ENCODE data around the gene CRYGD. TPM values are rescaled to one million over a fixed set of nuclear protein-coding genes. Genes with fewer than 3 reads are reported as not detected.

CRYGD gene
- total and polyA plus RNA-seq, 4 donors, result not detected

- H3K4me3 ChIP-seq (ENCODE audit: low read length in 2 of 2), result no peak overlapping the region
- no peak overlapping the region for H3K27ac ChIP-seq (ENCODE audit: low read depth in 1 of 2, low read length in 2 of 2)
- H3K36me3 ChIP-seq (ENCODE audit: control insufficient read depth in 1 of 2, insufficient read depth in 2 of 2, low read length in 1 of 2), result no peaks in the 10 kb centered on the region
- intact Hi-C loops (cut with DNase I), result no loop called here
- ATAC-seq (ENCODE audit: low FRiP score) (no peak), DNase-seq (no peak)
- H3K4me1 ChIP-seq (ENCODE audit: control insufficient read depth in 1 of 2, insufficient read depth in 2 of 2, low read length in 2 of 2), result no peaks in the 10 kb centered on the region
- 37 to 57% methylated on average over 2 of the region's 2 CpGs for WGBS, 2 donors
- H3K27me3 ChIP-seq (ENCODE audit: control insufficient read depth in 1 of 2, insufficient read depth in 2 of 2, low read length in 1 of 2), result no peaks in the 10 kb centered on the region
- no peaks in the 10 kb centered on the region for H3K9me3 ChIP-seq (ENCODE audit: control insufficient read depth, low read length)
Observed at GRCh38 chr2:208098267-208098666, 26.1 kb downstream of the CRYGD start.

GRCh38 chr2:208097801-208098200, 26.5 kb downstream of the CRYGD start:
- no peak for ATAC-seq (ENCODE audit: low FRiP score)
- DNase-seq, result no peak
- H3K36me3 ChIP-seq (ENCODE audit: control insufficient read depth in 1 of 2, insufficient read depth in 2 of 2, low read length in 1 of 2), result no peaks in the 10 kb centered on the region
- no peaks in the 10 kb centered on the region for H3K4me1 ChIP-seq (ENCODE audit: control insufficient read depth in 1 of 2, insufficient read depth in 2 of 2, low read length in 2 of 2)
- no peak overlapping the region for H3K27ac ChIP-seq (ENCODE audit: low read depth in 1 of 2, low read length in 2 of 2)
- no peaks in the 10 kb centered on the region for H3K27me3 ChIP-seq (ENCODE audit: control insufficient read depth in 1 of 2, insufficient read depth in 2 of 2, low read length in 1 of 2)
- 15 to 25% methylated on average over 5 of the region's 5 CpGs for WGBS, 2 donors
- no peak overlapping the region for H3K4me3 ChIP-seq (ENCODE audit: low read length in 2 of 2)
- intact Hi-C loops (cut with DNase I), result no loop called here
- no peaks in the 10 kb centered on the region for H3K9me3 ChIP-seq (ENCODE audit: control insufficient read depth, low read length)

GRCh38 chr2:208097313-208097712, 27.0 kb downstream of the CRYGD start:
- intact Hi-C loops (cut with DNase I), result no loop called here
- WGBS, 2 donors, result 43 to 60% methylated on average over 3 of the region's 3 CpGs
- no peaks in the 10 kb centered on the region for H3K4me1 ChIP-seq (ENCODE audit: control insufficient read depth in 1 of 2, insufficient read depth in 2 of 2, low read length in 2 of 2)
- H3K27me3 ChIP-seq (ENCODE audit: control insufficient read depth in 1 of 2, insufficient read depth in 2 of 2, low read length in 1 of 2), result no peaks in the 10 kb centered on the region
- no peaks in the 10 kb centered on the region for H3K9me3 ChIP-seq (ENCODE audit: control insufficient read depth, low read length)
- ATAC-seq (ENCODE audit: low FRiP score), result no peak
- H3K27ac ChIP-seq (ENCODE audit: low read depth in 1 of 2, low read length in 2 of 2), result no peak overlapping the region
- H3K36me3 ChIP-seq (ENCODE audit: control insufficient read depth in 1 of 2, insufficient read depth in 2 of 2, low read length in 1 of 2), result no peaks in the 10 kb centered on the region
- no peak overlapping the region for H3K4me3 ChIP-seq (ENCODE audit: low read length in 2 of 2)
- DNase-seq, result no peak

DNA sequence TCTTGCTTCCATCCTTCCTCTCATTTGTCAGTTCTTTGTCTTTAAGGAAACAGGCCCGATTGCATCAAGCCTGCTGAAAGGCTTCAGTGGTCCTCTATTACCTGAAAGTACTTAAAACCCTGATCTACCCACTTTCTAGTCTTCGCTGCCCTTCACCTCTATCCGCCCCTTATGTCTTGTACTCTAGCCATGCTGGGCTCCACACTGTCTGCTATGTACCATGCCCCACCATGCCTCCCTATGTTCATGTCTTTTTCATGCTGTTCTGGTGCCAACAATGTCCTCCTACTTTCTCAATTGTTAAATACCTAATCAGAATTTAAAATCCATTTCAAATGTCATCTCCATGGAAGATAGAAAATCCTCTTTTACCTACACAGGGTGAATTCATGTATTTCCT, 28.2 kb downstream of the CRYGD start:
- Histone ChIP-seq H3K9me3 (ENCODE audit: control insufficient read depth, low read length) (no peaks in the 10 kb centered on the region), H3K27ac (ENCODE audit: low read depth in 1 of 2, low read length in 2 of 2) (no peak overlapping the region), H3K36me3 (ENCODE audit: control insufficient read depth in 1 of 2, insufficient read depth in 2 of 2, low read length in 1 of 2) (no peaks in the 10 kb centered on the region), H3K4me3 (ENCODE audit: low read length in 2 of 2) (no peak overlapping the region), H3K27me3 (ENCODE audit: control insufficient read depth in 1 of 2, insufficient read depth in 2 of 2, low read length in 1 of 2) (no peaks in the 10 kb centered on the region), H3K4me1 (ENCODE audit: control insufficient read depth in 1 of 2, insufficient read depth in 2 of 2, low read length in 2 of 2) (no peaks in the 10 kb centered on the region)
- 91 to 92% methylated on average over 3 of the region's 3 CpGs for WGBS, 2 donors
- no peak for ATAC-seq (ENCODE audit: low FRiP score)
- intact Hi-C loops (cut with DNase I), result no loop called here
- no peak for DNase-seq

- no peaks in the 10 kb centered on the region for H3K4me1 ChIP-seq (ENCODE audit: control insufficient read depth in 1 of 2, insufficient read depth in 2 of 2, low read length in 2 of 2)
- H3K27ac ChIP-seq (ENCODE audit: low read depth in 1 of 2, low read length in 2 of 2), result no peak overlapping the region
- no peaks in the 10 kb centered on the region for H3K36me3 ChIP-seq (ENCODE audit: control insufficient read depth in 1 of 2, insufficient read depth in 2 of 2, low read length in 1 of 2)
- no peaks in the 10 kb centered on the region for H3K27me3 ChIP-seq (ENCODE audit: control insufficient read depth in 1 of 2, insufficient read depth in 2 of 2, low read length in 1 of 2)
- DNase-seq (no peak), ATAC-seq (ENCODE audit: low FRiP score) (no peak)
- no peak overlapping the region for H3K4me3 ChIP-seq (ENCODE audit: low read length in 2 of 2)
- H3K9me3 ChIP-seq (ENCODE audit: control insufficient read depth, low read length), result no peaks in the 10 kb centered on the region
- intact Hi-C loops (cut with DNase I), result no loop called here
Observed at GRCh38 chr2:208093128-208093527, 31.2 kb downstream of the CRYGD start.

DNA sequence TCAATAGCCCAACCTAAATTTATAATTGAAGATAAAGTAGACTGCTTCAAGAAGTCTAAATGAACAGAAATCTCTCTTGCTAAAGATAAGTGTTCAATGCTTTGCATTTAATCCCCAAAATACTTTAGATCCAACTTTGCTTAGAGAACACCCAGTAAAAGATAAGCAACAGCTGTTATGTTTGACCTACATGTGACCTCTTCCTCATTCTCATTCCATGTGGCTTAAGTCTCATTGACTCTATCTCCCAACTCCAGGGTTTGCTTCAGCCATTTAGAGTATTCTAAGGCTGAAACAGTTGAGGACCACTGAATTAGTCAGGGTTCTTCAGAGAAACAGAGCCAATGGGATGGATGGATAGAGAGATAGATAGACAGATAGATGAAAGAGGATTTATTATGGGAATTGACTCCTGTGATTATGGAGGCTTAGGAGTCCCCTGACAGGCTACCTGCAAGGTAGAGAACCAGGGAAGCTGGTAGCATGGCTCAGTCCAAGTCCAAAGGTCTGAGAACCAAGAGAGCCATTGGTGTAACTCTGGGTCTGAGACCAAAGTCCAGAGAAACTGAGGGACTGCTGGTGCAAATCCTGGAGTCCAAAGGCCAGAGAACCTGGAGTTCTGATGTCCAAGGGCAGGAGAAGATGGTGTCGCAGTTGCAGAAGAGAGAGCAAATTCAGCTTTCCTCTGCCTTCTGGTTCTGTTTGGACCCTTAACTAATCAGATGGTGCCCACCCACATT, 32.1 kb downstream of the CRYGD start:
- H3K4me3 ChIP-seq (ENCODE audit: low read length in 2 of 2), result no peak overlapping the region
- ATAC-seq (ENCODE audit: low FRiP score) (no peak), DNase-seq (no peak)
- intact Hi-C loops (cut with DNase I), result no loop called here
- no peaks in the 10 kb centered on the region for H3K27me3 ChIP-seq (ENCODE audit: control insufficient read depth in 1 of 2, insufficient read depth in 2 of 2, low read length in 1 of 2)
- H3K9me3 ChIP-seq (ENCODE audit: control insufficient read depth, low read length), result no peaks in the 10 kb centered on the region
- no peaks in the 10 kb centered on the region for H3K4me1 ChIP-seq (ENCODE audit: control insufficient read depth in 1 of 2, insufficient read depth in 2 of 2, low read length in 2 of 2)
- WGBS, 2 donors, result 93 to 100% methylated on average over 1 of the region's 1 CpG
- no peaks in the 10 kb centered on the region for H3K36me3 ChIP-seq (ENCODE audit: control insufficient read depth in 1 of 2, insufficient read depth in 2 of 2, low read length in 1 of 2)
- H3K27ac ChIP-seq (ENCODE audit: low read depth in 1 of 2, low read length in 2 of 2), result no peak overlapping the region

GRCh38 chr2:208090420-208090819, 33.9 kb downstream of the CRYGD start:
- no peak overlapping the region for H3K4me3 ChIP-seq (ENCODE audit: low read length in 2 of 2)
- no peak overlapping the region for H3K27ac ChIP-seq (ENCODE audit: low read depth in 1 of 2, low read length in 2 of 2)
- H3K36me3 ChIP-seq (ENCODE audit: control insufficient read depth in 1 of 2, insufficient read depth in 2 of 2, low read length in 1 of 2), result no peaks in the 10 kb centered on the region
- no peaks in the 10 kb centered on the region for H3K9me3 ChIP-seq (ENCODE audit: control insufficient read depth, low read length)
- DNase-seq (no peak), ATAC-seq (ENCODE audit: low FRiP score) (no peak)
- intact Hi-C loops (cut with DNase I), result no loop called here
- H3K27me3 ChIP-seq (ENCODE audit: control insufficient read depth in 1 of 2, insufficient read depth in 2 of 2, low read length in 1 of 2), result no peaks in the 10 kb centered on the region
- no peaks in the 10 kb centered on the region for H3K4me1 ChIP-seq (ENCODE audit: control insufficient read depth in 1 of 2, insufficient read depth in 2 of 2, low read length in 2 of 2)

DNA sequence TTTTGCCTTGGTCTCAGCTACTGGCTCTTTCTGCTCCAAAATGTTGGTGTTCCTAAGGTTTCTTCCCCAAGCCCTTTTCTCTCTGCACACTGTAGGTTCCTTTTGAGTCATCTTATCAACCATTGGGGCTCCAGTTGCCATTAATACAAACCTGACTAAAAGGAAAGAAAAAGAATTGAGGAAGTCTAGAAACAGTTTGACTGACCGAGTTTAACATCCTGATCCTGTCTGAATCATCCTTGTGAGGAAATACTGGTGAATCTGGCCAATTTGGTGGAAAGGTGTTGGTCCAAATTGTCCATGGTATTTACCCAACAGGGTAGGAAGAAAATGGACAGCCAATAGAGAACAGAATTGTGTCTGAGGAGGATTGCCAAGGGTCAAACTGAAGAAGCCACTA, 38.3 kb downstream of the CRYGD start:
- Histone ChIP-seq H3K4me3 (ENCODE audit: low read length in 2 of 2) (no peak overlapping the region), H3K4me1 (ENCODE audit: control insufficient read depth in 1 of 2, insufficient read depth in 2 of 2, low read length in 2 of 2) (no peaks in the 10 kb centered on the region), H3K9me3 (ENCODE audit: control insufficient read depth, low read length) (no peaks in the 10 kb centered on the region), H3K27me3 (ENCODE audit: control insufficient read depth in 1 of 2, insufficient read depth in 2 of 2, low read length in 1 of 2) (no peaks in the 10 kb centered on the region), H3K27ac (ENCODE audit: low read depth in 1 of 2, low read length in 2 of 2) (no peak overlapping the region), H3K36me3 (ENCODE audit: control insufficient read depth in 1 of 2, insufficient read depth in 2 of 2, low read length in 1 of 2) (no peaks in the 10 kb centered on the region)
- intact Hi-C loops (cut with DNase I), result no loop called here
- no peak for ATAC-seq (ENCODE audit: low FRiP score)
- WGBS, 2 donors, result 76 to 81% methylated on average over 1 of the region's 1 CpG
- DNase-seq, result no peak

DNA sequence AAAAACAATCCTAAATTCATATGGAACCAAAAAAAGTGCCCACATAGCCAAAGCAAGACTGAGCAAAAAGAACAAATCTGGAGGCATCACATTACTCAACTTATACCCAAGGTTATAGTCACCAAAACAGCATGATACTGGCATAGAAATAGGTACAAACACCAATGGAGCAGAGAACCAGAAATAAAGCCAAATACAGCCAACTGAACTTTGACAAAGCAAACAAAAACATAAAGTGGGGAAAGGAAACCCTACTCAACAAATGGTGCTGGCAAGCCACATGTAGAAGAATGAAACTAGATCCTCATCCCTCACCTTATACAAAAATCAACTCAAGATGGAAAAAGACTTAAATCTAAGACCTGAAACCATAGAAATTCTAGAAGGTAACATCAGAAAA, 40.5 kb downstream of the CRYGD start:
- Histone ChIP-seq H3K27me3 (ENCODE audit: control insufficient read depth in 1 of 2, insufficient read depth in 2 of 2, low read length in 1 of 2) (no peaks in the 10 kb centered on the region), H3K4me3 (ENCODE audit: low read length in 2 of 2) (no peak overlapping the region), H3K27ac (ENCODE audit: low read depth in 1 of 2, low read length in 2 of 2) (no peak overlapping the region), H3K4me1 (ENCODE audit: control insufficient read depth in 1 of 2, insufficient read depth in 2 of 2, low read length in 2 of 2) (no peaks in the 10 kb centered on the region), H3K9me3 (ENCODE audit: control insufficient read depth, low read length) (peaks cover 2% of the 10 kb centered on the region), H3K36me3 (ENCODE audit: control insufficient read depth in 1 of 2, insufficient read depth in 2 of 2, low read length in 1 of 2) (no peaks in the 10 kb centered on the region)
- DNase-seq (no peak), ATAC-seq (ENCODE audit: low FRiP score) (no peak)
- intact Hi-C loops (cut with DNase I), result no loop called here
